GM19025 (cell line): ENCODE data around the gene ZNF283.
"Not testable (repeated sequence)": the region's sequence is repeated elsewhere in the genome, so short reads cannot be mapped to it uniquely, and the experiment has no call there.

Experiments used
- ATAC-seq: cut with Tn5 transposase; IDR thresholded peaks from one replicate; pipeline ENCODE4 v1.9.1; 2021; ENCODE audit warnings: mild to moderate bottlenecking, low read depth, moderate library complexity; ENCODE audit not compliant: unreplicated experiment

The ZNF283 gene

GRCh38 chr19:43842007-43842406 lies 14.9 kb downstream of the ZNF283 start:
- no peak for ATAC-seq

- no peak for ATAC-seq
Measured at GRCh38 chr19:43847246-43847645, 20.1 kb downstream of the ZNF283 start.

GRCh38 chr19:43847884-43848283 lies 20.8 kb downstream of the ZNF283 start:
- no peak for ATAC-seq

- ATAC-seq = no peak
Measured at GRCh38 chr19:43848821-43849220, 21.7 kb downstream of the ZNF283 start.

- no peak for ATAC-seq
Measured at GRCh38 chr19:43858174-43858573, 31.1 kb downstream of the ZNF283 start.

- not testable (repeated sequence) for ATAC-seq
Measured at GRCh38 chr19:43866923-43867322, 39.8 kb downstream of the ZNF283 start.

GRCh38 chr19:43872547-43873336 lies 45.6 kb downstream of the ZNF283 start:
- ATAC-seq = no peak

- ATAC-seq = no peak
Measured at GRCh38 chr19:43880483-43880882, 53.4 kb downstream of the ZNF283 start.

- no peak for ATAC-seq
Measured at GRCh38 chr19:43883864-43884263, 56.7 kb downstream of the ZNF283 start, which contains the start of gene ZNF404. Gene ZNF404, minus strand, starts transcription at chr19:43883964.

- no peak for ATAC-seq
Measured at GRCh38 chr19:43895727-43896308, 68.7 kb downstream of the ZNF283 start.
